ENCODE results near the gene TBC1D2B.
"Not testable (repeated sequence)": the region's sequence is repeated elsewhere in the genome, so short reads cannot be mapped to it uniquely, and the experiment has no call there.

Gene TBC1D2B

DNA sequence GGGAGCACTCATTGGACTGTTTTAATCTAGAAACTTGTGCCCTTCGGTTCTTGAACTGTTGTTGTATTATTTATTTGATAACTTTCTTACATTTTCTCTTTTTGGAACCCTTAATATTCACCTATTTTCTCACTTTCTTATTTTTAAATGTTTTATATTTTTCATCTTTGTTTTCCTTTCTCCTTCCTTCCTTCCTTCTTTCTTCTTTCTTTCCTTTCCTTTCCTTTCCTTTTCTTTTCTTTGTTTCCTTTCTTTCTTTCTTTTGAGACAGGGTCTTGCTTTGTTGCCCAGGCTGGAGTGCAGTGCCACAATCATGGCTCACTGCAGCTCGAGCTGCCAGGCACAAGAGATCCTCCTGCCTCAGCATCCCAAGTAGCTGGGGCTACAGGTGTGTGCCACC lies 108.5 kb downstream of the TBC1D2B start:
- Histone ChIP-seq H3K36me3 (replicated peaks; ENCODE audit: insufficient read depth, low read length) (no peaks in the 10 kb centered on the region), H3K9me3 (replicated peaks; ENCODE audit: insufficient read depth, low read length) (no peaks in the 10 kb centered on the region), H4K20me1 (ENCODE audit: insufficient read depth, low read length) (no peaks in the 10 kb centered on the region), H3K9ac (ENCODE audit: low read length) (no peak overlapping the region), H3K79me2 (ENCODE audit: low read length) (no peaks in the 10 kb centered on the region), H3K27me3 (replicated peaks; ENCODE audit: insufficient read depth, low read length) (no peaks in the 10 kb centered on the region), H3K4me3 (ENCODE audit: low read length) (no peak overlapping the region), H3K9me2 (replicated peaks; ENCODE audit: insufficient read depth, low read length) (no peaks in the 10 kb centered on the region), H3F3A (ENCODE audit: insufficient read depth, low read length) (no peaks in the 10 kb centered on the region), H3K4me1 (ENCODE audit: low read length) (no peaks in the 10 kb centered on the region), H3K4me2 (ENCODE audit: low read depth, low read length) (no peak overlapping the region), H2AFZ (ENCODE audit: low read length) (no peak overlapping the region), H3K27ac (ENCODE audit: low read length) (no peak overlapping the region)
- TF ChIP-seq CTCF (IDR thresholded peaks at IDR 0.05; ENCODE audit: low read length) (no peak), EZH2phosphoT487 (IDR thresholded peaks at IDR 0.05; ENCODE audit: low read length) (no peak), EZH2 (optimal IDR thresholded peaks at IDR 0.05; ENCODE audit: low read depth, low read length) (no peak)
- no peak for DNase-seq

- Histone ChIP-seq H3K36me3 (replicated peaks; ENCODE audit: insufficient read depth, low read length) (no peaks in the 10 kb centered on the region), H3K79me2 (ENCODE audit: low read length) (no peaks in the 10 kb centered on the region), H3K4me3 (ENCODE audit: low read length) (no peak overlapping the region), H3K4me1 (ENCODE audit: low read length) (no peaks in the 10 kb centered on the region), H3K27ac (ENCODE audit: low read length) (no peak overlapping the region), H4K20me1 (ENCODE audit: insufficient read depth, low read length) (no peaks in the 10 kb centered on the region), H2AFZ (ENCODE audit: low read length) (no peak overlapping the region), H3K9me3 (replicated peaks; ENCODE audit: insufficient read depth, low read length) (no peaks in the 10 kb centered on the region), H3K4me2 (ENCODE audit: low read depth, low read length) (no peak overlapping the region), H3K9ac (ENCODE audit: low read length) (no peak overlapping the region), H3K9me2 (replicated peaks; ENCODE audit: insufficient read depth, low read length) (no peaks in the 10 kb centered on the region), H3F3A (ENCODE audit: insufficient read depth, low read length) (no peaks in the 10 kb centered on the region), H3K27me3 (replicated peaks; ENCODE audit: insufficient read depth, low read length) (no peaks in the 10 kb centered on the region)
- DNase-seq, result no peak
- TF ChIP-seq EZH2phosphoT487 (IDR thresholded peaks at IDR 0.05; ENCODE audit: low read length) (no peak), CTCF (IDR thresholded peaks at IDR 0.05; ENCODE audit: low read length) (no peak), EZH2 (optimal IDR thresholded peaks at IDR 0.05; ENCODE audit: low read depth, low read length) (no peak)
Measured at GRCh38 chr15:77967798-77968197, 109.7 kb downstream of the TBC1D2B start.

DNA sequence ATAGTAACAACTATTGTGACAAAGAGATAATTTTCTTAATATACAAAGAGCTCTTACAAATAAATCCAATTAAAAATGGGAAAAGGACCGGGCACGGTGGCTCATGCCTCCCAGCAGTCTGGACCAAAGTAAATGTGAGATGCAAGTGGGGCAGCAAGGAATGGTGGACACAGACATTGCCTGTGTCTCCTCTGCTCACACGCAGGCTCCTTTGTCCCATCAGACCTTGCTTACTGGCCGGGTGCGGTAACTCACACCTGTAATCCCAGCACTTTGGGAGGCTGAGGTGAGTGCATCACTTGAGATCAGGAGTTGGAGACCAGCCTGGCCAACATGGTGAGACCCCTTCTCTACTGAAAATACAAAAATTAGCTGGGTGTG lies 110.3 kb downstream of the TBC1D2B start:
- H3K36me3 ChIP-seq (replicated peaks; ENCODE audit: insufficient read depth, low read length); H3K4me3 ChIP-seq (ENCODE audit: low read length); H3K79me2 ChIP-seq (ENCODE audit: low read length); H3K27ac ChIP-seq (ENCODE audit: low read length); H3K4me1 ChIP-seq (ENCODE audit: low read length); H4K20me1 ChIP-seq (ENCODE audit: insufficient read depth, low read length); H2AFZ ChIP-seq (ENCODE audit: low read length); DNase-seq; H3K4me2 ChIP-seq (ENCODE audit: low read depth, low read length); H3K27me3 ChIP-seq (replicated peaks; ENCODE audit: insufficient read depth, low read length); H3K9ac ChIP-seq (ENCODE audit: low read length); H3K9me2 ChIP-seq (replicated peaks; ENCODE audit: insufficient read depth, low read length); H3K9me3 ChIP-seq (replicated peaks; ENCODE audit: insufficient read depth, low read length); H3F3A ChIP-seq (ENCODE audit: insufficient read depth, low read length): not testable (repeated sequence)

DNA sequence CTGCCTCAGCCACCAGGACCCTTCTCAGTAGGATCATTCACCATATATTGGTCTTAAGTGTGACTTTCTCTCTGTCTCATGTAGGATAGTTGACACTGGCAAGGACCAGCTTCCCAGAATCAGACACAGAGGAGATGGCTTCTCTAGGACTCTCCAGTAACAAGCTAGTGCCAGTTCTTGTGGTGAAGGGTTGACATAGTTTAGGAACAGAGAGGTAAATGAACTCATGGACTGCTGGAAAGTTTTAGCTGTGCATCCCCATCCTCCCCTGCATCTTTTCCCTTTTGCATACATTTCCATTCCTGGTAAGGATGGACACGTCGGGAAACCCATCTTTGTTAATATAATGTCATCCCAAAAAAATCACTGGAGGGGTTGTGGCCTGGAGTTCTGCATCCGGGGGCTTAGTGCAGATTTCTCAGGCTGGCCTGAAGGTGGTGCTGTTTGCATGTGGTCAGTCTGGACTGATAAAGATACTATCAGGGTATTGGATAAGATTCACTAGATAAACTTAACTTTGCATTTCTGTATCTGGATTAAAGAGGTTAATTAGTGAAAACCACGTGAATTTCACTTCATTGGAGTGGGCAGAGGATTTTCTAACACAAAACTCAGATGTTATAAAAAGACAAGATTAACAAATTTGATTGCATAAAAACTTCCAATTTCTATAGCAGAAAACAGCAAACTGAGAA lies 110.8 kb downstream of the TBC1D2B start:
- no peaks in the 10 kb centered on the region for H3K27me3 ChIP-seq (replicated peaks; ENCODE audit: insufficient read depth, low read length)
- H3K36me3 ChIP-seq (replicated peaks; ENCODE audit: insufficient read depth, low read length), result no peaks in the 10 kb centered on the region
- H3K4me2 ChIP-seq (ENCODE audit: low read depth, low read length), result no peak overlapping the region
- peak; percentile 39 for DNase-seq
- H3K9ac ChIP-seq (ENCODE audit: low read length), result no peak overlapping the region
- no peaks in the 10 kb centered on the region for H4K20me1 ChIP-seq (ENCODE audit: insufficient read depth, low read length)
- H3K9me2 ChIP-seq (replicated peaks; ENCODE audit: insufficient read depth, low read length), result no peaks in the 10 kb centered on the region
- H3K4me3 ChIP-seq (ENCODE audit: low read length), result no peak overlapping the region
- TF ChIP-seq CTCF (IDR thresholded peaks at IDR 0.05; ENCODE audit: low read length), result peak; percentile 89
- TF ChIP-seq EZH2phosphoT487 (IDR thresholded peaks at IDR 0.05; ENCODE audit: low read length), result no peak
- no peak for TF ChIP-seq EZH2 (optimal IDR thresholded peaks at IDR 0.05; ENCODE audit: low read depth, low read length)
- no peaks in the 10 kb centered on the region for H3F3A ChIP-seq (ENCODE audit: insufficient read depth, low read length)
- no peaks in the 10 kb centered on the region for H3K79me2 ChIP-seq (ENCODE audit: low read length)
- no peaks in the 10 kb centered on the region for H3K9me3 ChIP-seq (replicated peaks; ENCODE audit: insufficient read depth, low read length)
- H2AFZ ChIP-seq (ENCODE audit: low read length), result no peak overlapping the region
- no peak overlapping the region for H3K27ac ChIP-seq (ENCODE audit: low read length)
- no peaks in the 10 kb centered on the region for H3K4me1 ChIP-seq (ENCODE audit: low read length)
